Measurements from ENCODE around the gene VAPA.

DNA sequence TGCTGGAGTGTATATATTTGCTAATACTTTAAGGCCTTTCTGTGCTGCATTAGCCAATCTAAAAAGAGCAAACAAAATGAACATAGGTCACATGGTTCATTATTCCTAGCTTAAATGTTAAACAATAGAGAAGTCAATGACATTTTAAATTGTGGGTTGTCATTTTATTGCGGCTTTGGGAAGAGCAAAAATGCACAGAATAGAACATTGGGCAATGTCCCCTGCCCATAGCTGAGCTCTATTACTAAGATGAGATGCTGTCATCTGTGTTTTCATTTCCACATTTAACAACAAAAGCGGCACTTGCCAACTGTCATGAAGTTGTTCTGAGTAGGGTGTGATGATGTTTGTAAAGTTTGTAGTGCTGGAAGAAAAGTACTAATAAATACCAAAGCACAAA lies 3.2 kb upstream of the VAPA start:
- TF ChIP-seq, protein P1, sequence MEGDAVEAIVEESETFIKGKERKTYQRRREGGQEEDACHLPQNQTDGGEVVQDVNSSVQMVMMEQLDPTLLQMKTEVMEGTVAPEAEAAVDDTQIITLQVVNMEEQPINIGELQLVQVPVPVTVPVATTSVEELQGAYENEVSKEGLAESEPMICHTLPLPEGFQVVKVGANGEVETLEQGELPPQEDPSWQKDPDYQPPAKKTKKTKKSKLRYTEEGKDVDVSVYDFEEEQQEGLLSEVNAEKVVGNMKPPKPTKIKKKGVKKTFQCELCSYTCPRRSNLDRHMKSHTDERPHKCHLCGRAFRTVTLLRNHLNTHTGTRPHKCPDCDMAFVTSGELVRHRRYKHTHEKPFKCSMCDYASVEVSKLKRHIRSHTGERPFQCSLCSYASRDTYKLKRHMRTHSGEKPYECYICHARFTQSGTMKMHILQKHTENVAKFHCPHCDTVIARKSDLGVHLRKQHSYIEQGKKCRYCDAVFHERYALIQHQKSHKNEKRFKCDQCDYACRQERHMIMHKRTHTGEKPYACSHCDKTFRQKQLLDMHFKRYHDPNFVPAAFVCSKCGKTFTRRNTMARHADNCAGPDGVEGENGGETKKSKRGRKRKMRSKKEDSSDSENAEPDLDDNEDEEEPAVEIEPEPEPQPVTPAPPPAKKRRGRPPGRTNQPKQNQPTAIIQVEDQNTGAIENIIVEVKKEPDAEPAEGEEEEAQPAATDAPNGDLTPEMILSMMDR (IDR thresholded peaks at IDR 0.05) = no peak
- no peak for TF ChIP-seq POLR2A (IDR thresholded peaks at IDR 0.05)

Measured in suprapubic skin (tissue), 3 donors.